IMR-90 (cell line): ENCODE results near the gene CCN2. TPM values are rescaled to one million over a fixed set of nuclear protein-coding genes. Genes with fewer than 3 reads are reported as not detected.

Source experiments
- ATAC-seq: fragments of 200-7000 bp; cut with Tn5 transposase; 2 replicates; pipeline ENCODE4 v1.9.1; 2020; ENCODE audit warnings: low read depth, mild to moderate bottlenecking, moderate library complexity
- BruUV-seq: library from RNA; stranded (reverse); fragments of 400-500 nt; replicated peaks from 2 replicates; lab custom pipeline; 2021; lab: Mats Ljungman, UMichigan
- CTCF ChIA-PET: fragments of 300-600 bp; formaldehyde crosslinking; extraction: SDS; loops from one replicate; lab custom pipeline; 2021; ENCODE audit warnings: antibody characterized with exemption; lab: Yijun Ruan, JAX
- POLR2A ChIA-PET: fragments of 300-600 bp; sonication (Branson Sonifier 250); formaldehyde crosslinking; loops from one replicate; lab custom pipeline; 2022; ENCODE audit warnings: antibody characterized with exemption; ENCODE audit not compliant: unreplicated experiment; lab: Charles Lee
- DNase-seq: peaks from one replicate; pipeline ENCODE4 v3.0.0; 2013
- H2AFZ ChIP-seq: replicated peaks from 2 replicates; pipeline ENCODE3; 2013; ENCODE audit warnings: low read length, mild to moderate bottlenecking; ENCODE audit not compliant: poor library complexity
- H2AK5ac ChIP-seq: 2 replicates; pipeline ENCODE4 v1.6.1; 2013; ENCODE audit warnings: low read depth, low read length, inconsistent platforms
- H2AK9ac ChIP-seq: replicated peaks from 2 replicates; pipeline ENCODE3; 2013; ENCODE audit warnings: mild to moderate bottlenecking, low read depth, low read length, moderate library complexity; ENCODE audit not compliant: poor library complexity
- H2BK120ac ChIP-seq: 2 replicates; pipeline ENCODE4 v1.6.1; 2013; ENCODE audit warnings: low read depth, low read length, inconsistent platforms
- H2BK15ac ChIP-seq: 3 replicates; pipeline ENCODE4 v1.6.1; 2013; ENCODE audit warnings: low read depth, low read length, inconsistent platforms
- H2BK20ac ChIP-seq: 2 replicates; pipeline ENCODE4 v1.6.1; 2013; ENCODE audit warnings: low read depth, mild to moderate bottlenecking, inconsistent platforms, low read length, moderate library complexity
- H2BK5ac ChIP-seq: 2 replicates; pipeline ENCODE4 v1.6.1; 2013; ENCODE audit warnings: mild to moderate bottlenecking, low read depth, low read length, inconsistent platforms; ENCODE audit not compliant: poor library complexity, severe bottlenecking
- H3K14ac ChIP-seq: replicated peaks from 2 replicates; pipeline ENCODE4 v1.6.1; 2013; ENCODE audit warnings: low read depth, low read length, inconsistent platforms
- H3K18ac ChIP-seq: 2 replicates; pipeline ENCODE4 v1.6.1; 2013; ENCODE audit warnings: low read depth, low read length, control low read depth
- H3K23ac ChIP-seq: 2 replicates; pipeline ENCODE4 v1.6.1; 2013; ENCODE audit warnings: low read depth, low read length, inconsistent platforms
- H3K27ac ChIP-seq: 2 replicates; pipeline ENCODE4 v1.5.1; 2013; ENCODE audit warnings: mild to moderate bottlenecking, control low read depth, low read length; ENCODE audit not compliant: insufficient read depth
- H3K27me3 ChIP-seq: 2 replicates; pipeline ENCODE4 v1.6.1; 2013; ENCODE audit warnings: low read length; ENCODE audit not compliant: control insufficient read depth, insufficient read depth
- H3K36me3 ChIP-seq: 2 replicates; pipeline ENCODE4 v1.6.1; 2013; ENCODE audit warnings: low read length, mixed read lengths; ENCODE audit not compliant: control insufficient read depth, insufficient read depth
- H3K4ac ChIP-seq: 2 replicates; pipeline ENCODE4 v1.6.1; 2013; ENCODE audit warnings: low read depth, low read length, inconsistent platforms
- H3K4me1 ChIP-seq: 2 replicates; pipeline ENCODE4 v1.6.1; 2013; ENCODE audit warnings: low read length, mixed read lengths; ENCODE audit not compliant: control insufficient read depth, insufficient read depth
- H3K4me2 ChIP-seq: 2 replicates; pipeline ENCODE4 v1.6.1; 2013; ENCODE audit warnings: low read depth, mild to moderate bottlenecking, control low read depth, low read length, moderate library complexity
- H3K4me3 ChIP-seq: 2 replicates; pipeline ENCODE4 v1.5.1; 2013; ENCODE audit warnings: low read depth, mild to moderate bottlenecking, control low read depth, low read length, moderate library complexity; ENCODE audit not compliant: insufficient read depth
- H3K56ac ChIP-seq: 2 replicates; pipeline ENCODE4 v1.6.1; 2013; ENCODE audit warnings: low read length, inconsistent platforms; ENCODE audit not compliant: insufficient read depth; ENCODE audit errors: extremely low read depth
- H3K79me1 ChIP-seq, 2 experiments: 2 replicates each; pipeline ENCODE4 v1.6.1; 2013; ENCODE audit warnings: low read length in 2 of 2, inconsistent platforms in 1 of 2, low read depth in 1 of 2
- H3K9ac ChIP-seq: 2 replicates; pipeline ENCODE4 v1.6.1; 2013; ENCODE audit warnings: low read depth, low read length, control low read depth
- H3K9me1 ChIP-seq: 2 replicates; pipeline ENCODE4 v1.6.1; 2013; ENCODE audit warnings: low read length, inconsistent platforms; ENCODE audit not compliant: insufficient read depth
- H3K9me3 ChIP-seq: 2 replicates; pipeline ENCODE4 v1.6.1; 2013; ENCODE audit warnings: low read length; ENCODE audit not compliant: control insufficient read depth, insufficient read depth
- H4K20me1 ChIP-seq: 2 replicates; pipeline ENCODE4 v1.6.1; 2013; ENCODE audit warnings: low read length, inconsistent platforms; ENCODE audit not compliant: insufficient read depth
- H4K5ac ChIP-seq: 2 replicates; pipeline ENCODE4 v1.6.1; 2013; ENCODE audit warnings: mild to moderate bottlenecking, low read depth, low read length, control low read depth
- H4K8ac ChIP-seq, 2 experiments: 2 replicates each; pipeline ENCODE4 v1.6.1; 2013; ENCODE audit warnings: low read depth in 2 of 2, low read length in 2 of 2, control low read depth in 1 of 2, inconsistent platforms in 1 of 2
- H4K91ac ChIP-seq: 2 replicates; pipeline ENCODE4 v1.6.1; 2013; ENCODE audit warnings: low read depth, low read length, inconsistent platforms; ENCODE audit not compliant: insufficient read depth
- BHLHE40 ChIP-seq: fragments of 150-350 bp; IDR thresholded peaks from 2 replicates; pipeline ENCODE4 v1.6.1; 2016; ENCODE audit warnings: mild to moderate bottlenecking, low read depth, low read length
- MAFK ChIP-seq: IDR thresholded peaks from 2 replicates; pipeline ENCODE4 v1.6.1; 2012; ENCODE audit warnings: low read depth, low read length, improper control_type of control experiment
- MAZ ChIP-seq: IDR thresholded peaks from 2 replicates; pipeline ENCODE4 v1.6.1; 2012; ENCODE audit warnings: low read depth, mild to moderate bottlenecking, low read length, improper control_type of control experiment, moderate library complexity, borderline replicate concordance
- USF2 ChIP-seq: fragments of 150-350 bp; IDR thresholded peaks from 2 replicates; pipeline ENCODE4 v1.6.1; 2017; ENCODE audit warnings: mild to moderate bottlenecking, antibody characterized with exemption, low read length, low read depth
- WGBS, 2 experiments: methylation state at CpG; one replicate each; pipeline versions ENCODE4 v1.1.5 to v1.1.7; 2013; ENCODE audit warnings: missing lambda C conversion rate in 2 of 2; ENCODE audit not compliant: insufficient read length in 1 of 2; ENCODE audit errors: extremely low coverage in 2 of 2; 5-methylcytosine and 5-hydroxymethylcytosine counted together
- dilution Hi-C: fragments of 300-500 bp; cut with HindIII; formaldehyde crosslinking; loops from one replicate; pipeline ENCODE4 v1.14.3; 2018; ENCODE audit warnings: low sequenced_read_pairs; ENCODE audit not compliant: unreplicated experiment
- in situ Hi-C: fragments of 300-500 bp; cut with MboI; formaldehyde crosslinking; loops from 3 replicates; pipeline ENCODE4 v1.14.3; 2019; ENCODE audit warnings: low sequenced_read_pairs, inconsistent platforms, mixed read lengths
- intact Hi-C: fragments of 100-400 bp; cut with micrococcal nuclease; formaldehyde crosslinking; loops from 2 replicates; pipeline ENCODE4 v1.10.0; 2022
- polyA plus RNA-seq, 3 experiments: library from polyadenylated mRNA; depleted of rRNA; stranded (reverse); fragments of >200 nt; gene quantifications; 2 replicates each; pipeline ENCODE4 v1.2.3, GENCODE V29; 2012; ENCODE audit warnings: low replicate concordance in 1 of 3
- total RNA-seq: library from RNA; depleted of rRNA; stranded (reverse); fragments of >200 nt; gene quantifications from 2 replicates; pipeline ENCODE4 v1.2.3, GENCODE V29; 2012
- TF ChIP-seq, protein P1 (sequence below): conservative IDR thresholded peaks from 2 replicates; pipeline ENCODE4 v1.5.1; 2012; ENCODE audit warnings: mild to moderate bottlenecking, low read depth, low read length, improper control_type of control experiment

CCN2 gene
- total and polyA plus RNA-seq, 2 of the 4 experiments (the other 2 are of a cell fraction) = 148 to 1,205 TPM

- H3K27me3 ChIP-seq = no peaks in the 10 kb centered on the region
- TF ChIP-seq MAFK (no peak), BHLHE40 (no peak), USF2 (no peak), MAZ (no peak)
- TF ChIP-seq, protein P1, sequence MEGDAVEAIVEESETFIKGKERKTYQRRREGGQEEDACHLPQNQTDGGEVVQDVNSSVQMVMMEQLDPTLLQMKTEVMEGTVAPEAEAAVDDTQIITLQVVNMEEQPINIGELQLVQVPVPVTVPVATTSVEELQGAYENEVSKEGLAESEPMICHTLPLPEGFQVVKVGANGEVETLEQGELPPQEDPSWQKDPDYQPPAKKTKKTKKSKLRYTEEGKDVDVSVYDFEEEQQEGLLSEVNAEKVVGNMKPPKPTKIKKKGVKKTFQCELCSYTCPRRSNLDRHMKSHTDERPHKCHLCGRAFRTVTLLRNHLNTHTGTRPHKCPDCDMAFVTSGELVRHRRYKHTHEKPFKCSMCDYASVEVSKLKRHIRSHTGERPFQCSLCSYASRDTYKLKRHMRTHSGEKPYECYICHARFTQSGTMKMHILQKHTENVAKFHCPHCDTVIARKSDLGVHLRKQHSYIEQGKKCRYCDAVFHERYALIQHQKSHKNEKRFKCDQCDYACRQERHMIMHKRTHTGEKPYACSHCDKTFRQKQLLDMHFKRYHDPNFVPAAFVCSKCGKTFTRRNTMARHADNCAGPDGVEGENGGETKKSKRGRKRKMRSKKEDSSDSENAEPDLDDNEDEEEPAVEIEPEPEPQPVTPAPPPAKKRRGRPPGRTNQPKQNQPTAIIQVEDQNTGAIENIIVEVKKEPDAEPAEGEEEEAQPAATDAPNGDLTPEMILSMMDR = no peak
- H2BK120ac ChIP-seq = no peak overlapping the region
- no peak overlapping the region for H3K27ac ChIP-seq
- H2BK15ac ChIP-seq = peak overlapping the region; percentile 45; the same call in 1 of the 3 replicates
- no peak overlapping the region for H3K4me3 ChIP-seq
- H4K20me1 ChIP-seq = no peaks in the 10 kb centered on the region
- 92% methylated on average over 2 of the region's 9 CpGs; no CpG with 5 or more reads in 1 of the 2 experiments for WGBS, 2 experiments
- H4K91ac ChIP-seq = no peak overlapping the region
- no peak overlapping the region for H2AFZ ChIP-seq
- BruUV-seq = no TSS peak
- no peak overlapping the region for H3K4ac ChIP-seq
- ATAC-seq (no peak), DNase-seq (peak; percentile 22)
- no peak overlapping the region for H3K56ac ChIP-seq
- in situ Hi-C loops (no loop called here), intact Hi-C loops (no loop called here), dilution Hi-C loops (no loop called here)
- peak overlapping the region; percentile 36 for H3K18ac ChIP-seq
- POLR2A ChIA-PET = no interaction called here
- no peaks in the 10 kb centered on the region for H3K79me1 ChIP-seq
- no peak overlapping the region for H2AK9ac ChIP-seq
- no peak overlapping the region for H3K23ac ChIP-seq
- no peak overlapping the region for H3K4me2 ChIP-seq
- H3K9me3 ChIP-seq = peaks cover 5% of the 10 kb centered on the region
- H4K8ac ChIP-seq = no peak overlapping the region
- no peak overlapping the region for H3K14ac ChIP-seq
- peak overlapping the region; percentile 56 for H2BK20ac ChIP-seq
- H2AK5ac ChIP-seq = no peak overlapping the region
- no peak overlapping the region for H4K5ac ChIP-seq
- peaks cover 2% of the 10 kb centered on the region for H3K4me1 ChIP-seq
- no peak overlapping the region for H2BK5ac ChIP-seq
- H3K36me3 ChIP-seq = no peaks in the 10 kb centered on the region
- CTCF ChIA-PET = interaction anchor here (1.2 kb wide), 1 partner anchor 9 kb away, joined by 3 read pairs; no protein-coding TSS in a partner anchor
- H3K9ac ChIP-seq = no peak overlapping the region
- H3K9me1 ChIP-seq = peaks cover 3% of the 10 kb centered on the region
Measured at GRCh38 chr6:131998255-131998982, 47.2 kb upstream of the CCN2 start.
